Adipocyte (in vitro differentiated cells): ENCODE results near the gene SPEM1.
A peak's percentile ranks its signal among the peaks of the same experiment; 100 is the strongest.

Experiments used
- DNase-seq: peaks from one replicate; pipeline ENCODE4 v3.0.0-alpha.2; 2015; ENCODE audit warnings: low read depth
- H3K27me3 ChIP-seq: replicated peaks from 2 replicates; pipeline ENCODE4 v1.7.0; 2013; ENCODE audit warnings: mild to moderate bottlenecking, low read length, moderate library complexity; ENCODE audit not compliant: control insufficient read depth, insufficient read depth
- H3K36me3 ChIP-seq: 2 replicates; pipeline ENCODE4 v1.7.0; 2013; ENCODE audit warnings: low read length, mild to moderate bottlenecking, moderate library complexity; ENCODE audit not compliant: control insufficient read depth, insufficient read depth, severe bottlenecking
- H3K4me1 ChIP-seq: 2 replicates; pipeline ENCODE4 v1.7.0; 2013; ENCODE audit warnings: mild to moderate bottlenecking, low read length, moderate library complexity; ENCODE audit not compliant: control insufficient read depth, insufficient read depth
- H3K4me3 ChIP-seq: 2 replicates; pipeline ENCODE4 v1.7.0; 2013; ENCODE audit warnings: mild to moderate bottlenecking, low read length, moderate library complexity
- H3K9ac ChIP-seq: 2 replicates; pipeline ENCODE4 v1.7.0; 2013; ENCODE audit warnings: mild to moderate bottlenecking, low read length, moderate library complexity
- H3K9me3 ChIP-seq: 2 replicates; pipeline ENCODE4 v1.7.0; 2013; ENCODE audit warnings: mild to moderate bottlenecking, low read length, moderate library complexity; ENCODE audit not compliant: control insufficient read depth

The SPEM1 gene

DNA sequence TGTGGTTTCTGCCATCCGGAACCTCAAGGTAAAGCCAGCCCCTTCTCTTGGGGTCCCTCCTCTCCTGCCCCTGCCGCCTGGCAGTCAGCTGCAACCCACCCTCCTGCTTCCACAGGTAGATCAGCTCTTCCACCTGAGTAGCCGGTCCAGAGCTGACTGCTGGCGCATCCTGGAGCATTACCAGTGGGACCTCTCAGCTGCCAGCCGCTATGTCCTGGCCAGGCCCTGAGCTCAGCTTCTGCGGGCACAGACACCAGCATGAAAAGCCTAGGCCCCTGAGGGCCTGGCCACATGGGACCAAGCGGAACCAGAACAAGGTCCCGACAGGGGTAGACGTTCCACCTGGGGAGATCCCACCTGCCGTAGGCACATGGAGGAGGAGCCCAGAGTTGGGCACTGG, 31.3 kb upstream of the SPEM1 start:
- H3K4me1 ChIP-seq, result peaks cover 3% of the 10 kb centered on the region

DNA sequence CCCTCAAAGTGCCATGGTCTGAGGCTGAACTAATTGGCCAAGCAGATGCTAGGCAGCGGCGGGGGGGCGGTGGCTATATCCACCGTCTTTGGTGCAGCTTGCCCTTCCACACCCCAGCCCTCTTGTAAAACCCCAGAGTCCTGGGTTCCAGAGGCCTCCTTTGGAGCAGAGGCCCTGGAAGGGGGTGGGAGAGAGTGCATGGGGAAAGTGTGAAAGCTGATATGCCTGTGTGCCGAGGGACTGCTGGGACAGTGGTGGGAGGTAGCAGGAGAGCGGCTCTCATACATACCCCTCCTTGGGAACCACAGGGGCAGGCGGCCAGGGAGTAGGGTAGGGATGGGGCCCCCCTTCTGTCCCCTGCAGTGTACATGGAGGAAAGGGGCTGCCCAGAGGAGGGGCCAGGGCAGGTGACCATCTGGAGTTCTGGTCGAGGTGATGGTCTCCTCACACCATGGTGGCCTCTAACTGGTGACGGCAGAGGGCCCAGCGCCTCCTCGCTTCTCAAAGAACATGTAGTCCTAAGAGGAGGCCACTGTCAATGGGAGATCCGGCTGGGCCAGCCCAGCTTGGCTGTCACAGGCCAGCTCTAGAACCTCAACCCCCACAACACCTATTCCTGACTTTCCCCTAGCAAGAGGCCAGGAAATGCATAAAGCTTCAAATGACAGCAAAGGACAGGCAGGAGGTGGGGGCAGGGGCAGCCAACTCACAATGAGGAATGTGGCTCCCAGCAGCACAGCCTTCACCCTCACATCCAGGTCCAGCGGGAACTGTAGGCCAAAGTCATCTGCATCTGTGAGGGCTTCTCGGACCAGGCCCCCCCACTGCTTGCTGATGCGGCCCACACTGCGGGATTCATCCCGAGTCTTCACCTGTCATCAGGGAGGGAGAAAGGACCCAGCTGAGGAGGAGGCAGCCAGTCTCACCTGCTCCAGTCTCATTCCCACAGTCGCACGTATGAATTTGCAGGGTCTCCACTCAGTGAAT, 29.9 kb upstream of the SPEM1 start:
- no peak overlapping the region for H3K9ac ChIP-seq
- H3K4me1 ChIP-seq, result peaks cover 3% of the 10 kb centered on the region
- no peaks in the 10 kb centered on the region for H3K27me3 ChIP-seq
- peaks cover 48% of the 10 kb centered on the region for H3K36me3 ChIP-seq
- H3K4me3 ChIP-seq, result no peak overlapping the region
- no peaks in the 10 kb centered on the region for H3K9me3 ChIP-seq
- DNase-seq, result no peak

More for the DNA sequence above, 31.3 kb upstream of the SPEM1 start:
- no peaks in the 10 kb centered on the region for H3K9me3 ChIP-seq
- no peak overlapping the region for H3K4me3 ChIP-seq
- H3K36me3 ChIP-seq, result peaks cover 48% of the 10 kb centered on the region
- H3K27me3 ChIP-seq, result no peaks in the 10 kb centered on the region
- H3K9ac ChIP-seq, result no peak overlapping the region
- DNase-seq, result no peak

DNA sequence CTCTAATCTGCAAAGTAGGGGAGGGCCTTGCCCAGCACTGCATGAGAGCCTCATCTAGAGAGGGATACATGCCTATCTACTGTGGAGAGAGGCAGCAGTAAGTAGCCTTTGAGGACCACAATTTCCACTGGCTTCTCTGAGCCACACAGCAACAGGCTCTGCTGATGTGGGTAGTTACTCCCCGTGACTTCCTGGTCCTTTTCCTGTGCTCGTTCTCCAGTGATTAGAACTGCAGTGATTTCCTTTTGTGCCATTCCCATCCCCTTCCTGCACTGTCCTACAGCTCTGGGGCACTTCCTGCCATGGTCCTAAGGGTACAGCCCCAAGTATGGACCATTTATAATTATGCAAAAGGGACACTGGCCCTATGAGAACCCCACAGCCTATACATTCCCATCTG, 28.8 kb upstream of the SPEM1 start:
- H3K4me1 ChIP-seq, result peaks cover 3% of the 10 kb centered on the region
- no peak overlapping the region for H3K9ac ChIP-seq
- DNase-seq, result no peak

DNA sequence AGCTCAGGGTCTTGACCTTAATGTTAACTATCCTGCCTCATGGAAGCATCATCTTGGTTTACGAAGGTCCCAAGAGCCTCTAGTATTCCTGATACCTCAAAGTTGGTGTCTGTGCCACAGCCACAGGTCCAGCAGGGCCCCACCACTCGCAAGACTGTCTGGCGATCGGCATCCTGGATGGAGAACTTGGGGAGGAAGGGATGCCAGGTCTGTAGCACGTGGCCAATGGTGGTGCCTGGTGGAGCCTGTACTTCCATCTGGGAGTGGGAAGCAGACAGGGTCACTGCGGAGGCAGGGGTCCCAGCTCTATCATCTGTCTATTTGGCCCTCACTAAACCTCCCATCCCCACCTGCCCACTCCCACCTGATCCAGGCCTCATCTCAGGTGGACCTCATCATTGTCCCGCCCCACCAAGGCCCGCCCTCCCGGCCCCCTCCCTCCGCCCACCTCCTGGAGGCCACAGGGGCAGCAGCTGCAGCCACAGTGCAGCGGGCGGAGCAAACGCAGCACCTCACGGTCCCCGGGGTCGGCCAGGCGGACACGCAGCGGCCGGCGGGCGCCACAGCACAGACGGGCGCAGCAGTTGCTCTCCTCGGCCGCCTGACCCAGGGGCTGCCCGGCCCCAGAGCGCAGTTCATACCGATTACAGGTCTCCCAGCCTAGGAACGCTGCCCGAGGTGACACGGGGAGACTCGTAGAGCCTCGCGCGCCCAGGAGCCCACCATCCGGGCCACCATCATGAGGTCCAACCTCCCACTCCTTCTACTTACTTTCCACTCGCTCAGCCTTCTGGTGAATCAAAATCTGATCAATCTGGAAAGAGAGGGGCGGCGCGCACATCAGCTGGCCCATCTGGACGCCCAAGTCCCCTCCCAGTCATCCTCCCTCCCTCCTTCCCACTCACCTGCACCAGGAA, 27.2 kb upstream of the SPEM1 start:
- peak overlapping the region; percentile 91 for H3K4me3 ChIP-seq
- DNase-seq, result no peak

More for the DNA sequence above, 28.8 kb upstream of the SPEM1 start:
- H3K36me3 ChIP-seq, result peaks cover 48% of the 10 kb centered on the region
- H3K4me3 ChIP-seq, result no peak overlapping the region
- no peaks in the 10 kb centered on the region for H3K9me3 ChIP-seq
- no peaks in the 10 kb centered on the region for H3K27me3 ChIP-seq

DNA sequence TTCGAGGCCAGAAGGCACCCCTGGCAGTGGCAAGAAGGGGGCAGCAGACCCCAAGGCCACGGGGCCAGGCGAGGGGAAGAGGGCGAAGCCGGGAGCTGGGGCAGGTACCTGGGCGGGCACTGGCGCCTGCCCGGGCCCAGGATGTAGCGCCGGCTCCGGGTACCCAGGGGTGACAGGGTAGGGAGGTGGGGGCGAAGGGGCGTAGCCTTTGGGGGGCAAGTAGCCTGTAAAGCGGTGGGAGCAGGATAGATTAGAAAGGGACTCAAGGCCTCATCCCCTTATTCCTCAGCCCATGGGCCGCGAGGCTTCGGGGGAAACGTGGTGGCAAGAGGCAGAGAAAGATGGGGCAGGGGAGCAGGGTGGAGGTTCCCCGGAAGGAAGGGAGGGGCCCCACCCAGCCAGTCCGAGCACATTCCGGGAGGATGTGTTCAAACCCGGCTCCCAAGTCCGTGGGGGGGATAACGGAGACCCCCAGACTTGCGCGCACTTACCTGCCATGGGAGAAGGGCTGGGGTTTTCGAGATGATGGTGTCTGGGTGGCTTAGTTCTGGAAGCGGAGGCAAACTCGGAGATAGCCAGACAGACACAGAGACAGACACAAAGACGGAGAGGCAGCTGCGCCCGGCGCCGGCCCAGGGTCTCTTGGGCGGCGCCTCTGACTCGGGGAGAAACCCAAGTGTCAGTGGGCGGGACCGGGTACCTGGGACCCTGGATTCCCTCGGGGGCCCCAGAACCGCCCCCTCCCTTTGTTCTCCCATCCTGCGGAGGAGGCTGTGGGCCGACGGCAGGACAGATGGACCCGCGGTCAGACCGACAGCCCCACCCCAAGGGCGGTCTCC, 26.3 kb upstream of the SPEM1 start:
- peaks cover 3% of the 10 kb centered on the region for H3K4me1 ChIP-seq
- peak overlapping the region; percentile 91 for H3K4me3 ChIP-seq
- H3K9ac ChIP-seq, result peak overlapping the region; percentile 92
- no peaks in the 10 kb centered on the region for H3K27me3 ChIP-seq
- peak; percentile 55 for DNase-seq
- no peaks in the 10 kb centered on the region for H3K9me3 ChIP-seq
- H3K36me3 ChIP-seq, result peaks cover 39% of the 10 kb centered on the region

More for the DNA sequence above, 27.2 kb upstream of the SPEM1 start:
- Histone ChIP-seq H3K27me3 (no peaks in the 10 kb centered on the region), H3K9ac (peak overlapping the region; percentile 92), H3K4me1 (peaks cover 3% of the 10 kb centered on the region), H3K36me3 (peaks cover 46% of the 10 kb centered on the region), H3K9me3 (no peaks in the 10 kb centered on the region)

DNA sequence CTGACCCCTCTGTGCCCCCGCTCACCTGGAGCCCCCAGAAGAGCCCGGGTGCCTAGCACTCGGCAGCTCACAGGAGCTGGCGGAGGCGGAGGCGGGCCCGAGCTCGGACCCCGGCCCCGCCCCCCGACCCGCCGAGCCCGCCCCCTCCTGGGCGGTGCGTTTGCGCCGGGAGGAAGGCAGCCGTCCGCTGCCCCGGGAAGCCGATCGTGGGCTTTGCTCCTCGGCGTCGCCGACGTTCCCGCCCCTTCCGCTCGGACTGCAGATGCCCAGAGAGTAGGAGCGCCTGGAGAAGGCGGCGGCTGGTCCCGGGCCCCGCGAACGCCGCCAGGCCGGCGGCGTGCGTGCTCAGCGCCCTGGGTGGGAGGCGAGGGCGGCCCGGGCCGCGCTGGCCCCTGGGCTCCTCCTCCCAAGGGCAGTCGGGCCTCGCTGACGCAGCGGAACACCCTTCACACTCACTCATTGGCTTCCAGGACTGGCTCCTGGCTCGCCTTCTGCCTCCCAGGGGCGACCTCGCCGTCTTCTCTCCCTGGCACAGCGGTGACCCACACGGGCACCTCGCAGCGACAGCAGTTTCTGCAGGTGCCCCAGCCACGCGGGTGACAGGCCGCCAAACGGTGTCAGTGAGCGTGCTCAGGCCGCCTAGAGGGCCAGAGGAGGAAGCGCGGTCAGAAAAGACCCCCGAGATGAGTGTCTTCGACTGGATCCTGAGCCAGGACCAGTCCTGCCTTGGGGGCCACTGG, 25.5 kb upstream of the SPEM1 start, which contains the start of gene PLSCR3:
TSS of gene PLSCR3 (minus strand) at position 74 of the 740 bp plus-strand sequence. CDS start 415 bp downstream, outside the sequence.
- no peaks in the 10 kb centered on the region for H3K27me3 ChIP-seq
- H3K4me1 ChIP-seq, result peaks cover 3% of the 10 kb centered on the region
- H3K9me3 ChIP-seq, result no peaks in the 10 kb centered on the region
- peak; percentile 91 for DNase-seq
- H3K36me3 ChIP-seq, result peaks cover 31% of the 10 kb centered on the region
- H3K9ac ChIP-seq, result peak within 1 kb of the TSS; percentile 92
- peak within 1 kb of the TSS; percentile 91 for H3K4me3 ChIP-seq

DNA sequence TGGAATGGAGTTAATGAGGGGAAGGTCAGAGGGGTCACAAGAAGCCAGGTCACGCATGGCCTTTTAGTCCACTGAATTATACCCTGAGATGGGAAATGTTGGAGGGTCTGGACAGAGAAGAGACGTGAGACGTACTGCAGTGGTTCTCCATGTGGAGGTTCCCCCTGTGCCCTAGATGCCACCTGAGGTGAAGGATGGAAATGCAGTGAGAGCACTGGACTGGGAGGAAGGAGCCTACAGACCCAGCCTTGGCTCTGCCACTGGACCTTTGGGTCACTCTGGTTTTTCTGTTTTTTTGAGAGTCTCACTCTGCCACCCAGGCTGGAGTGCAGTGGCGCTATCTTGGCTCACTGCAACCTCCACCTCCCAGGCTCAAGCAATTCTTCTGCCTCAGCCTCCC, 24.0 kb upstream of the SPEM1 start:
- H3K4me1 ChIP-seq, result peaks cover 3% of the 10 kb centered on the region
- no peak for DNase-seq

DNA sequence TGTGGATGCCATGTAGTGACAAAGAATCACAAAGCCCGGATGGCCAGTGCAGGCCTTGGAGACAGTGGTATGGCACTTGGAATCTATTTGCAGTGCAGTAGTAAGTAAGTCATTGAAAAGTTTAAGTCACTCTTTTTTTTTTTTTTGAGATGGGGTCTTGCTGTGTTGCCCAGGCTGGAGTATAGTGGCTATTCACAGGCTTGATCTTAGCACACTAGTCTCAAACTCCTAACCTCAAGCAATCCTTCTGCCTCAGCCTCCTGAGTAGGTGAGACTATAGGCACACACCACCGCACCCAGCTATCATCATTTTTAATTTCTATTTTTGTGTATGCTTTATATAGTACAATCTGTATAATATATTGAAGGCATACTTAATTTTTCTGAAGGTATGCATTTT, 21.5 kb upstream of the SPEM1 start:
- no peak overlapping the region for H3K4me3 ChIP-seq
- no peak overlapping the region for H3K9ac ChIP-seq
- no peaks in the 10 kb centered on the region for H3K9me3 ChIP-seq
- no peak for DNase-seq
- no peaks in the 10 kb centered on the region for H3K27me3 ChIP-seq
- H3K4me1 ChIP-seq, result peaks cover 10% of the 10 kb centered on the region
- H3K36me3 ChIP-seq, result no peaks in the 10 kb centered on the region

More for the DNA sequence above, 24.0 kb upstream of the SPEM1 start:
- no peak overlapping the region for H3K4me3 ChIP-seq
- peaks cover 16% of the 10 kb centered on the region for H3K36me3 ChIP-seq
- H3K9me3 ChIP-seq, result no peaks in the 10 kb centered on the region
- no peak overlapping the region for H3K9ac ChIP-seq
- H3K27me3 ChIP-seq, result no peaks in the 10 kb centered on the region

DNA sequence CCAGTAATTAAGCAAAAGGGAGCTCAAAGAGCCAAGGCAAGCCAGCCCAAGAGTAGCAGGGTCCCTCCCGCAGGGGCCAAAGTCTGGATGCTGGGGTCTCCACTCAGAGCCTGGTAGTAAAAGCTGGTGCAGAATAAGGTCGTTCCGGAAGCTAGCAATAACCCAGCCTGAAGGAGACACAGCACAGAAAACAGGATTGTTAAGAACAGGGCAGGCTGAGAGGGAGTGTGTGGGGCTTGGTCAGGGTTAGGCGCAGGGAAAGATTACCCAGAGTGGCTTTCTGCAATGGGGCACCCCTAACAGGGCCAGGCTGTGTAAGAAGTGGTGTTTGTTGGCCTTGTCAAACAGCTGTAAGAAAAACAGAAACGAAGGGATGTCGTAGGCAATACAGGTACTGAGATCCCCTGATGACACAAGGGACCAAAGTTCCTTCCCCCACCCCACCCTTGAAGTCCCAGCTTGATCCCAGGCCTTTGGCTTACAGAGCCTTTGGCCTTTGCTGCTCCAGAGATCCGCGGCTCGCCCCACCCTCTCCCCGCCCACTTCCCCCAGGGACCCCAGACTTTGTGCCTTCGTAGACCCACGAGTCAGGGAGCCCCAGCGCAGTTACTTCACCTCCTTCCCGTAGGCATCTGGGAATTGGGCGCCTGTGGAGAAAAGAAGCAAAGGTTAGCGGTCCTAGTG, 16.9 kb upstream of the SPEM1 start:
- no peaks in the 10 kb centered on the region for H3K27me3 ChIP-seq
- no peak for DNase-seq
- peak overlapping the region; percentile 95 for H3K9ac ChIP-seq
- H3K4me3 ChIP-seq, result peak overlapping the region; percentile 85
- peaks cover 13% of the 10 kb centered on the region for H3K4me1 ChIP-seq
- no peaks in the 10 kb centered on the region for H3K36me3 ChIP-seq
- H3K9me3 ChIP-seq, result no peaks in the 10 kb centered on the region

DNA sequence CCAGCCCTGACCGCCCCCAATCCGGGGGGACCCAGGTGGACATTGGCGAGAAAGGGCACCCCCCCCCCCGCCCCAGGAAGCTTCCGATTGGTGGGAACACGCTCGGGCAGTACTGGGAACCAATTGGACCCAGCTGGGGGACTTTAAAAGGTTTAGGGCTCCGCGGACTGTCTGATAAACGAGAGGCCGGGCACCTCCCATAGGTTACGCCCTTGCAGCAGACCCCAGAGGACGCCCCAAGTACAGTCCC, 16.5 kb upstream of the SPEM1 start:
- H3K9ac ChIP-seq, result peak overlapping the region; percentile 95
- no peaks in the 10 kb centered on the region for H3K9me3 ChIP-seq
- H3K4me1 ChIP-seq, result peaks cover 13% of the 10 kb centered on the region
- H3K4me3 ChIP-seq, result peak overlapping the region; percentile 85
- DNase-seq, result no peak
- H3K36me3 ChIP-seq, result peaks cover 2% of the 10 kb centered on the region
- no peaks in the 10 kb centered on the region for H3K27me3 ChIP-seq
